ENCODE data around the gene ELP2. TPM values are rescaled to one million over a fixed set of nuclear protein-coding genes. Genes with fewer than 3 reads are reported as not detected.

The ELP2 gene
- total RNA-seq, 1 donor from 2014 or later: 171 TPM

- Histone ChIP-seq H3K4me1 (no peaks in the 10 kb centered on the region), H3K9me3 (ENCODE audit: low read depth) (no peaks in the 10 kb centered on the region), H3F3A (ENCODE audit: low read depth) (no peaks in the 10 kb centered on the region), H3K4me2 (no peak overlapping the region), H3K9ac (no peak overlapping the region), H4K20me1 (ENCODE audit: low read depth) (no peaks in the 10 kb centered on the region), H3K36me3 (no peaks in the 10 kb centered on the region), H3K27me3 (no peaks in the 10 kb centered on the region), H3K4me3 (no peak overlapping the region), H2AFZ (replicated peaks) (no peak overlapping the region), H3K27ac (no peak overlapping the region), H3K79me2 (ENCODE audit: low read depth) (no peaks in the 10 kb centered on the region)
- Mint-ChIP-seq H3K36me3 (no peaks in the 10 kb centered on the region), H3K27me3 (ENCODE audit: insufficient read depth, low read depth) (no peaks in the 10 kb centered on the region), H3K4me1 (no peaks in the 10 kb centered on the region), H3K4me3 (no peak overlapping the region), H3K27ac (no peak overlapping the region), H3K9me3 (no peaks in the 10 kb centered on the region)
- DNase-seq (ENCODE audit: low spot score): no peak
- TF ChIP-seq EZH2phosphoT487 (IDR thresholded peaks at IDR 0.05): no peak
- no peak for TF ChIP-seq EZH2 (IDR thresholded peaks at IDR 0.05)
- no peak for TF ChIP-seq CTCF (IDR thresholded peaks at IDR 0.05)
These were observed 35.3 kb upstream of the ELP2 start for GRCh38 chr18:36094431-36094830.

- Mint-ChIP-seq H3K4me1 (no peaks in the 10 kb centered on the region), H3K27ac (no peak overlapping the region), H3K27me3 (ENCODE audit: insufficient read depth, low read depth) (no peaks in the 10 kb centered on the region), H3K9me3 (no peaks in the 10 kb centered on the region), H3K4me3 (no peak overlapping the region), H3K36me3 (no peaks in the 10 kb centered on the region)
- no peaks in the 10 kb centered on the region for H3K27me3 ChIP-seq
- no peaks in the 10 kb centered on the region for H3F3A ChIP-seq (ENCODE audit: low read depth)
- no peaks in the 10 kb centered on the region for H3K4me1 ChIP-seq
- H3K4me3 ChIP-seq: no peak overlapping the region
- H4K20me1 ChIP-seq (ENCODE audit: low read depth): no peaks in the 10 kb centered on the region
- H2AFZ ChIP-seq (replicated peaks): no peak overlapping the region
- no peak overlapping the region for H3K27ac ChIP-seq
- DNase-seq (ENCODE audit: low spot score): peak; percentile 67
- H3K4me2 ChIP-seq: no peak overlapping the region
- no peaks in the 10 kb centered on the region for H3K79me2 ChIP-seq (ENCODE audit: low read depth)
- H3K36me3 ChIP-seq: no peaks in the 10 kb centered on the region
- no peaks in the 10 kb centered on the region for H3K9me3 ChIP-seq (ENCODE audit: low read depth)
- TF ChIP-seq CTCF (IDR thresholded peaks at IDR 0.05) (peak; percentile 79), EZH2phosphoT487 (IDR thresholded peaks at IDR 0.05) (no peak)
- no peak overlapping the region for H3K9ac ChIP-seq
These were observed 33.7 kb upstream of the ELP2 start for GRCh38 chr18:36095936-36096519.

- Mint-ChIP-seq H3K9me3 (no peaks in the 10 kb centered on the region), H3K36me3 (no peaks in the 10 kb centered on the region), H3K27ac (no peak overlapping the region), H3K4me3 (no peak overlapping the region), H3K4me1 (no peaks in the 10 kb centered on the region), H3K27me3 (ENCODE audit: insufficient read depth, low read depth) (no peaks in the 10 kb centered on the region)
- H3K79me2 ChIP-seq (ENCODE audit: low read depth): no peaks in the 10 kb centered on the region
- H3K9me3 ChIP-seq (ENCODE audit: low read depth): no peaks in the 10 kb centered on the region
- H3F3A ChIP-seq (ENCODE audit: low read depth): no peaks in the 10 kb centered on the region
- H2AFZ ChIP-seq (replicated peaks): no peak overlapping the region
- no peak overlapping the region for H3K27ac ChIP-seq
- H3K4me1 ChIP-seq: no peaks in the 10 kb centered on the region
- no peak overlapping the region for H3K9ac ChIP-seq
- DNase-seq (ENCODE audit: low spot score): no peak
- TF ChIP-seq EZH2 (IDR thresholded peaks at IDR 0.05): no peak
- TF ChIP-seq CTCF (IDR thresholded peaks at IDR 0.05): no peak
- TF ChIP-seq EZH2phosphoT487 (IDR thresholded peaks at IDR 0.05): no peak
- H3K36me3 ChIP-seq: no peaks in the 10 kb centered on the region
- no peak overlapping the region for H3K4me2 ChIP-seq
- no peak overlapping the region for H3K4me3 ChIP-seq
- no peaks in the 10 kb centered on the region for H4K20me1 ChIP-seq (ENCODE audit: low read depth)
- no peaks in the 10 kb centered on the region for H3K27me3 ChIP-seq
These were observed 32.7 kb upstream of the ELP2 start for GRCh38 chr18:36096955-36097354.

Data from neural progenitor cell (in vitro differentiated cells).